HUES6 (cell line): ENCODE data around the gene SRP72.
A peak's percentile ranks its signal among the peaks of the same experiment; 100 is the strongest.

Experiments
- H3K27ac ChIP-seq: 2 replicates; pipeline ENCODE4 v1.7.0; 2013; ENCODE audit warnings: low read depth, mild to moderate bottlenecking, low read length, inconsistent platforms
- H3K27me3 ChIP-seq: 2 replicates; pipeline ENCODE4 v1.6.1; 2013; ENCODE audit warnings: low read length; ENCODE audit not compliant: control insufficient read depth, insufficient read depth
- H3K36me3 ChIP-seq: 2 replicates; pipeline ENCODE4 v1.6.1; 2013; ENCODE audit warnings: low read length; ENCODE audit not compliant: control insufficient read depth, insufficient read depth
- H3K4me1 ChIP-seq: 2 replicates; pipeline ENCODE4 v1.6.1; 2013; ENCODE audit warnings: low read length; ENCODE audit not compliant: control insufficient read depth, insufficient read depth
- H3K4me3 ChIP-seq: 2 replicates; pipeline ENCODE4 v1.5.1; 2013; ENCODE audit warnings: low read depth, low read length
- H3K9ac ChIP-seq: one replicate; pipeline ENCODE4 v1.6.1; 2013; ENCODE audit warnings: mild to moderate bottlenecking, low read length
- H3K9me3 ChIP-seq: 2 replicates; pipeline ENCODE4 v1.6.1; 2013; ENCODE audit warnings: low read depth, low read length; ENCODE audit not compliant: control insufficient read depth, insufficient read depth

Gene SRP72

GRCh38 chr4:56505269-56506130 lies 38.1 kb downstream of the SRP72 start, which contains the start of gene ARL9:
ARL9 (plus strand) TSS chr4:56505791; CDS start chr4:56505863, 72 bp downstream.
- H3K27me3 ChIP-seq: peaks cover 20% of the 10 kb centered on the region
- H3K9ac ChIP-seq: peak within 1 kb of the TSS; percentile 15
- peak within 1 kb of the TSS; percentile 58 for H3K4me3 ChIP-seq
- H3K36me3 ChIP-seq: peaks cover 23% of the 10 kb centered on the region
- no peaks in the 10 kb centered on the region; the same call in 1 of the 2 replicates for H3K4me1 ChIP-seq
- no peak within 1 kb of the TSS for H3K27ac ChIP-seq
- no peaks in the 10 kb centered on the region for H3K9me3 ChIP-seq

DNA sequence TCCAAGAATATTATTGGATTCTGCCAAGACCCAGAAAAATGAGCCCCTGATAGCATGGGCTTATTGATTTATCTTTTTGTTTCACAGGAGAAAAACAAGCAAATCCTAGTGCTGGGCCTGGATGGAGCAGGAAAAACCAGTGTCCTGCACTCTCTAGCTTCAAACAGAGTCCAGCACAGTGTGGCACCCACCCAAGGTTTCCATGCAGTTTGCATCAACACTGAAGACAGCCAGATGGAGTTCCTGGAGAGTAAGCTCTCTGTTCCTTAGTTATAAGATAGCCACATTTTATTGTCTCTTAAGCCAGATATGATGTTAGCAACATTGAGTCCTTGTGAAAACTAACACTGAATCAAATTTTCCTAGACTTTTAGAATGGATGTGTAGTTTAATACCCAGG lies 43.7 kb downstream of the SRP72 start:
- peaks cover 12% of the 10 kb centered on the region for H3K27me3 ChIP-seq
- H3K27ac ChIP-seq: no peak overlapping the region
- no peak overlapping the region for H3K4me3 ChIP-seq
- no peaks in the 10 kb centered on the region for H3K4me1 ChIP-seq
- no peak overlapping the region for H3K9ac ChIP-seq
- H3K36me3 ChIP-seq: no peaks in the 10 kb centered on the region
- no peaks in the 10 kb centered on the region for H3K9me3 ChIP-seq

- Histone ChIP-seq H3K9me3 (no peaks in the 10 kb centered on the region), H3K4me1 (no peaks in the 10 kb centered on the region), H3K4me3 (no peak overlapping the region), H3K36me3 (no peaks in the 10 kb centered on the region), H3K9ac (no peak overlapping the region), H3K27me3 (peaks cover 1% of the 10 kb centered on the region), H3K27ac (no peak overlapping the region)
Measured at GRCh38 chr4:56512166-56512565, 44.7 kb downstream of the SRP72 start.

DNA sequence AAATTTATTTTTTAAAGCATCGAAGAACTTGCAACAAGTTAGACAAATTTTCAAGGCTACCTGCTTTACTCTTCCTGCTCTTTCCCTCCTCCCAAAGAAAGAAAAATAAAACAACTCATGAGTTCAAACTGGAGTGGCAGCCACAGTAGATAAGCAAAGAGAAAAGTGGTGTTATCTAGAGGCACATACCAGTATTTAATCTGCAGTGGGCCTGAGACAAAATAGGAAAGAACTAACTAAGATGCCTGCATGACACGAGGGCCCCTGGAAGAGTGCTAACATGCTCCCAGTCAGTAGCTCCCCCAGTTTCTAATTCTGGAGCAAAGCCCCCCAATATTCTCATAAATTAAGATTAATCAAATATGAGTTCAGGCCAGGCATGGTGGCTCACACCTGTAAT lies 46.1 kb downstream of the SRP72 start:
- H3K9me3 ChIP-seq: no peaks in the 10 kb centered on the region
- no peaks in the 10 kb centered on the region for H3K36me3 ChIP-seq
- no peak overlapping the region for H3K9ac ChIP-seq
- no peak overlapping the region for H3K27ac ChIP-seq
- no peaks in the 10 kb centered on the region for H3K27me3 ChIP-seq
- no peak overlapping the region for H3K4me3 ChIP-seq
- H3K4me1 ChIP-seq: no peaks in the 10 kb centered on the region

DNA sequence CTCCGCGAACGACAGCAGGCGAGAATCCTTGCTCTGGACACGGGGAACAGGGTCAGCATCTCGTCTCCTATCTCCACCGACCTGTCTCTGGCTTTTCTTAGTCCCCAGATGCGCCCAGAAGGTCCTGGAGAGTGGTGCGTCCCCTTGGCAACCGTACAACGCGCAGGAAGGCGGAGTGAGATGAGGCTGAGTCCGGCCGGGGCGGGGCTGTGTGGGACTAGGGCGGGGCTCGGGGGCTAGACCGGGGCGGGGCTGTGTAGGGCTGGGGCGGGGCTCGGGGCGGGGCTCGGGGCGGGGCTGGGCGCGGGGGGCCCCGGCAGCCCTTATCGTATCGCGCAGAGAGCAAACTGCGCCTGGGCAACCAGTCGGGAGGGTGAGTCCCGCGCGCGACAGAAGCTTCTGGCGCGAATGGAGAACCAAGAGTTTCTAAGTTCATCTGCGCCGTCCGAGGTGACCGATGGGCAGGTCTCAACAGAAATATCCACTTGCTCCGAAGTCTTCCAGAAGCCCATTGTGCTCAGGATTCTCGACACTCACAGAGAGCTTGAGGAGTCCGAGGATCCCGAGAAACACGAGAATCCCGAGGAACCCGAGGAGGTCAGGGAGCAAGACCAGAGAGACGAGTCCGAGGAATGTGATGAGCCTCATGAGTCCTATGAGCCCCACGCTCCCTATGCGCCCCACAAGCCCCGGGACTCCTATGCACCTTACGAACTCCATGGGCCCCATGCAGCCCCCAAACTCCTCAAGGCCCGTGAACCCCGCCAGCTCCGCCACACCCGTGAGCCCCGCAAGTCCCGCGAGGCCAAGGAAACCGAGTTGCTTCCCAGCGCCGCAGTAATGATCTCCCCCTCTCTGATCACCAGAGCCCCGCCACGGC lies 63.1 kb downstream of the SRP72 start:
- Histone ChIP-seq H3K9ac (peak overlapping the region; percentile 71), H3K9me3 (no peaks in the 10 kb centered on the region), H3K36me3 (no peaks in the 10 kb centered on the region), H3K27me3 (peaks cover 57% of the 10 kb centered on the region), H3K27ac (no peak overlapping the region), H3K4me3 (peak overlapping the region; percentile 80), H3K4me1 (peaks cover 7% of the 10 kb centered on the region; the same call in 1 of the 2 replicates)

- peak overlapping the region; percentile 71 for H3K9ac ChIP-seq
- H3K27me3 ChIP-seq: peaks cover 57% of the 10 kb centered on the region
Measured at GRCh38 chr4:56531149-56531770, 63.8 kb downstream of the SRP72 start.

DNA sequence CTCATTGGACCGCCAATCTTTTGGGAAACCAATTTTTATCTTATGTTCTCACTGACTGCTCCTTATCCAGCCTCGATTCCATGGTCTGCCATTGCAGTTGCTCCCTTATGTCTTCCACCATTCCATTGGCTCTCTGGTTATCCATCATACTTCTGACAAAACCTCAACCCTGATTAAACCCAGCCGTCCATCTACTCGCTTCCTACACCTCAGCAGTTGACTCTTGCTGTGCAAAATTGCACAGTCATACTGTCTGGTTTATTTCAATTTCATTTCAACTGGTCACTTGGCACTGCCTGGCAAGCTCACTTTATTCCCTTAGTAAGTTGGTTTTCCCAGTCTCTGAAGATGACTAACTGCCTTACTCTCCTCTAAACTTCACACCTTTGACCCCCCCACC lies 64.4 kb downstream of the SRP72 start:
- H3K27me3 ChIP-seq: peaks cover 57% of the 10 kb centered on the region
- no peak overlapping the region for H3K27ac ChIP-seq
- H3K4me1 ChIP-seq: peaks cover 7% of the 10 kb centered on the region; the same call in 1 of the 2 replicates
- H3K4me3 ChIP-seq: no peak overlapping the region
- no peaks in the 10 kb centered on the region for H3K36me3 ChIP-seq
- no peak overlapping the region for H3K9ac ChIP-seq
- no peaks in the 10 kb centered on the region for H3K9me3 ChIP-seq

More at GRCh38 chr4:56531149-56531770, 63.8 kb downstream of the SRP72 start:
- H3K9me3 ChIP-seq: no peaks in the 10 kb centered on the region
- no peaks in the 10 kb centered on the region for H3K36me3 ChIP-seq
- peaks cover 7% of the 10 kb centered on the region; the same call in 1 of the 2 replicates for H3K4me1 ChIP-seq
- H3K27ac ChIP-seq: no peak overlapping the region
- H3K4me3 ChIP-seq: peak overlapping the region; percentile 80

GRCh38 chr4:56532239-56532638 lies 64.8 kb downstream of the SRP72 start:
- peaks cover 57% of the 10 kb centered on the region for H3K27me3 ChIP-seq
- no peak overlapping the region for H3K27ac ChIP-seq
- no peak overlapping the region for H3K4me3 ChIP-seq
- no peak overlapping the region for H3K9ac ChIP-seq
- no peaks in the 10 kb centered on the region for H3K36me3 ChIP-seq
- peaks cover 7% of the 10 kb centered on the region; the same call in 1 of the 2 replicates for H3K4me1 ChIP-seq
- no peaks in the 10 kb centered on the region for H3K9me3 ChIP-seq

GRCh38 chr4:56535915-56536314 lies 68.5 kb downstream of the SRP72 start:
- Histone ChIP-seq H3K36me3 (no peaks in the 10 kb centered on the region), H3K9ac (no peak overlapping the region), H3K9me3 (no peaks in the 10 kb centered on the region), H3K27ac (no peak overlapping the region), H3K4me3 (no peak overlapping the region), H3K27me3 (peaks cover 36% of the 10 kb centered on the region), H3K4me1 (peaks cover 4% of the 10 kb centered on the region; the same call in 1 of the 2 replicates)

- no peaks in the 10 kb centered on the region for H3K36me3 ChIP-seq
- H3K9ac ChIP-seq: no peak overlapping the region
Measured at GRCh38 chr4:56537147-56537546, 69.7 kb downstream of the SRP72 start.

More at GRCh38 chr4:56537147-56537546, 69.7 kb downstream of the SRP72 start:
- H3K4me1 ChIP-seq: no peaks in the 10 kb centered on the region
- no peak overlapping the region for H3K27ac ChIP-seq
- no peaks in the 10 kb centered on the region for H3K9me3 ChIP-seq
- peaks cover 24% of the 10 kb centered on the region for H3K27me3 ChIP-seq
- H3K4me3 ChIP-seq: no peak overlapping the region
